GM21723 (cell line): ENCODE measurements around the gene IMPG2.

Experiments used
- ATAC-seq: cut with Tn5 transposase; IDR thresholded peaks from one replicate; pipeline ENCODE4 v1.9.1; 2021; ENCODE audit warnings: mild to moderate bottlenecking, moderate library complexity; ENCODE audit not compliant: unreplicated experiment

The IMPG2 gene

DNA sequence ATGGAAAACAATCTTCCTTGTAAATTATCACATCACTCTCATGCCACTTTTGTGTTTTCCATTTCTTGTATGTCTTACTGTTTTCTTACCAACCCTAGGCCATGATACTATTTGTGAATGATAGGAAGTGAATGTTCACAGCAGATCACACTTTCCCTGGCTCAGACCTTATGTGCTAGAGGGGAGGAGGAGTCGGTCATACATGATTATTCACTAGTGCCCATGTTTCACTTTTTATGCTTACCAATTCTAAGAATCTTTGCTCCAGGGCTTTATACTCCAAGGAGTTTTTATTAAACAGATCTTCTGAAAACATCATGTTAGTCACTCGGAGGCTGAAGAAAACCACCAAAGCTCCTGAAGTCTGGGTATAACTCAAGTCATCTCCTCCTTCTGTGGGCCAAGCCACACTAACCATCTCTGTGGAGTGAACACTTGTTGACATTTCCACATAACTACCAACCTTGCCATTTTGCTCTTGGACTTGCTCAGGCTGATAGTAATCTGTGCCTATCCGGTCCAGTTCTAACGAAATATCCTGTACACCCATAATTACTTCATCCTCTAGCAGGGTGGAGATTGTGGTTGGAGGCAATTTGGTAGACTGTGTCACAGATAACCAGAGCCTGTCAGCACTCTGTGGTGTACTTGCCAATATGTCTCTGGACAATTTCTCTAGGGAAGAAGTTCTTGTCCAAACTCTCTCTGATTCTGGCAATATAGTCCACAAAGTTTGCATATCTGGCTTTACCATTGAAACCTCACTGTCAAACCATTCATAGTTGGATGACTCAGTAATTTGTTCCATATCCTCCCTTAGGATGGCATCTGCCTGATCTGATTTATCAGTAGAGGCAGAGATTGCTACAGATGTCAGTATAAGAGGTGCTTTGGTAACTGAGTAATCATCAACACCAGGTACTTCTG is 76.8 kb downstream of the IMPG2 start:
- ATAC-seq: no peak

DNA sequence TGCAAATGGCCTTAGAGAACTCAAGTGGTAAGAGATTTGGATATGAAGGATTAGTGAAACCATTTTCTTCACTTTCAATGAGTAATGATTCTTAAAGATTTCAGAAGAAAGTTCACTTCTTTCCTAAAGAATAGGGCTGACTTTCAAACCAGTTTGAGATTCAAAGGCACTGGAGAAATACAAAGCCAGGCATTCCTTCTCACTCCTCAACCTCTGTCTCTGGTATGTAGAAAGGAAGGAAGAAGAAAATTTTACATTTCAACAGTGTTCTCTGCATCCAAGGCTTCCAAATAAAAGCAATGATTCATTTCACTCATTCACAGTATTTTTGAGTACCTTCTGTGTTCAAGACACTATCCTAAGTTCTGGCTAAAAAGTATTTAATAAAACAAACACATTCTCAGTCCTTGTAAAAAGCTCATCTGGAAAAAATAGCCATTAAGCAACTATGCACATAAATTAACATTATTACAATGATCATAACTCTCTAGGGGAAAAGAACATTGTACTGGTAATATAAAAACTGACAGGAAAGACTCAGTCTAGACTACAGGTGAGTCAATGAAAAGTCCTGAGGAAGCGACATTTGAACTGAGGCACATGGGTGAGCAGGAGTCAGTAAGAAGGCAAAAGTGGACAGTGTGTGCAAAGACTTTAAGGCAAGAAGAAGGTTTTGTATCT is 79.5 kb downstream of the IMPG2 start:
- ATAC-seq: no peak

DNA sequence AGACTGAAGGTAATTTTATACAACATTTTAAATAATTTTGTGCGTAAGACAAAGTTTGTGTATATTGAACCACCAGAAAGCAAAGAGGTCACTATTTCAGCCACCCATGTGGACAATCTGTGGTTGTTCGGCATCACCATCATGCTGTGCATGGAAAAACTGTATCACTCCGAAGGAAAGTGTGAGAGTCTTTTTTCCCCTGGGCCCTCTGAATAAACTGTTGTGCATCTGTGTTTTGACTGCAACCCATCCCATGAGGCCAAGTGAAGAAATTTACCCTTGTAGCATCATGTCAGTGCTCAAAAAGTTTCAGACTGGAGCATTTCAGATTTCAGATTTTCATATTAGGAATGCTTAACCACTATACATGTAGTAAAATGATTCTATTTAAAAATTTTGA is 85.3 kb downstream of the IMPG2 start:
- ATAC-seq: no peak

DNA sequence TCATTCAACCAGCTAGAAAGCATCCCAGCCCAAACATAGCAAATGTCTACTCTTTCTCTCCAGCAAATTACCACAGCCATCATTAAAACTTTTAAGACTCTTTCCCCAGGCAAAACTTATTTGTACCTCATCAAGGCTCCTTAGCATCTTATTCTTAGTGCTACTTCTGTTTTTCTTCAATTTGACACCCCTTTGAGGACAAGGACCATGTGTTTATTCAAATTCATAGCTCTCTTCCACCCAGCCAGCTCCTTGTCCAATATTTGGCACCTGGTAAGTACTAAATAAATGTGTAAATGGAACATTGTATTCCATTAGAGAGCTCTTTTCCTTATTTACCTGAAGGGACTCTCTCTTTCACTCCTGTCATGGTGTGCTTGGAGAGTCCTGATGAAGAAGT is 89.8 kb downstream of the IMPG2 start:
- no peak for ATAC-seq

DNA sequence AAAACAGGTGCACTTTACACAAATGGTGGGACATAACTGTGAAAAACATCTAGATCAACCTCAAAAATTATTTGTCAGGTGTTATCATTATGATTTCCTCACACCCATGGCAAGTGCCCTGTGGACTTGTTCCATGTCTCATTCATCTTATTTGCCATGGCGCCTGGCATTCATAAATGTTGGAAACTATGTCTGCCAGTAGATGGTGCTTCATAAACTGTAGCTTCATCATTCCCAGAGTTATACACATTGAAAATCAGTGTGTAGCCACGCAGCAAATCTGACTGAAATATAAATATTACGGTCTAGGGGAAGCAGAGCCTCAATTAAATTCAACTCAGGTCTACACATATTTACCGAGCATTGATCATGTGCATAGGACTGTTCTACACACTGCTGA is 90.7 kb downstream of the IMPG2 start:
- ATAC-seq: no peak

DNA sequence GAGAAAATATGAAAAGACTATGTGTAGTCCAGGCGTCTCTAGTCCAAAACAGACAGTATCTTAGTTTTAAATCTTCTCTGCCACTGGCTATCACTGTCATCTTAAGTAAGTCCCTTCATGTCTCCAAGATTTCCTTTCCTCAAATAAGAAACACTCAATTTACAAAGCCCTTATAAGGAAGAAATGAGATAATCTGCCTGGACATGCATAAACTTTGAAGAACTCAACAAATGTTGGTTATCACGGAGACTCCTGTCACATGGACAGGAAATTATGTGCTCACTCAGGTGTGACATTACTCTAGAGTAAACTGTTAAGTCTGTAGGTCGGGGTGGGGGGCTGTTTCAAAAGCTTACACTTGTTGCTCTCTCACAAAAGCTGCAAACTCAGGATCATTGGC is 91.9 kb downstream of the IMPG2 start:
- ATAC-seq: no peak

DNA sequence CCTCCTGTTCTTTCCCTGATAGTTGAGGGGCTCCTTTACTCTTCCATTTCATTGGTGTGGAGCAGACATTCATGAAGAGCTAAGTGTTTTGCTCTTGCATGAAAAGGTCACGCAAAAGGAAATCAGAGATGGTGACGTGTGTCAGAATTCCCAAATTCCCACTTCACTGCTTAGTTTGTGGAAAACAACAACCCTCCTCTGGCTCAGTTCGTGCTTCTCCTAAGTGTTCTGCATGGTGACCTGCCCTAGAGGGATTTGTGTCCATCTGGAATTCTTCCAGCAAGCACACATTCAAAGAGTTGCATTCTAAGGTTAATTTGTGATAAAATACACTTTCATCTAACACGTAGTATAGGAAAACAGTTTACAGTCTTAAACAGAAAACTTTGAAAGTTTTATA is 95.6 kb downstream of the IMPG2 start:
- ATAC-seq: no peak

DNA sequence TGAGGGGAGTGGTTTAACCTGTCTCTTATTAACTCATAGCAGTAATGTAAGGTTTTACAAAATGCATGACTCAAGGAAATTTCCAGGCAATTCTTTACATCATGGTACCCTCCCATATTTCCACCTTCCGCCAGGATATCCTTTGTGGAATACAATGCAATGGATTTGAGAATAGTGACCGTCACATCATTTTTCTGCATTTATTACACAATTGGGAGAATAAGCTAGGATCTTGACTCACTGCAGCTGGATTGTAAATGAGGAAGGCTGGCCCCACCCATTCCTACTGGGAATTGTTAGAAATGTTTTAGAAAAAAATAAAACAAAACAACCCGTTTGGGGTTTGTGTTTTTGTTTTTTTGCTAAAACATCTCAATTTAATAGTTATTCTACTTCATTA is 97.4 kb downstream of the IMPG2 start:
- ATAC-seq: no peak

DNA sequence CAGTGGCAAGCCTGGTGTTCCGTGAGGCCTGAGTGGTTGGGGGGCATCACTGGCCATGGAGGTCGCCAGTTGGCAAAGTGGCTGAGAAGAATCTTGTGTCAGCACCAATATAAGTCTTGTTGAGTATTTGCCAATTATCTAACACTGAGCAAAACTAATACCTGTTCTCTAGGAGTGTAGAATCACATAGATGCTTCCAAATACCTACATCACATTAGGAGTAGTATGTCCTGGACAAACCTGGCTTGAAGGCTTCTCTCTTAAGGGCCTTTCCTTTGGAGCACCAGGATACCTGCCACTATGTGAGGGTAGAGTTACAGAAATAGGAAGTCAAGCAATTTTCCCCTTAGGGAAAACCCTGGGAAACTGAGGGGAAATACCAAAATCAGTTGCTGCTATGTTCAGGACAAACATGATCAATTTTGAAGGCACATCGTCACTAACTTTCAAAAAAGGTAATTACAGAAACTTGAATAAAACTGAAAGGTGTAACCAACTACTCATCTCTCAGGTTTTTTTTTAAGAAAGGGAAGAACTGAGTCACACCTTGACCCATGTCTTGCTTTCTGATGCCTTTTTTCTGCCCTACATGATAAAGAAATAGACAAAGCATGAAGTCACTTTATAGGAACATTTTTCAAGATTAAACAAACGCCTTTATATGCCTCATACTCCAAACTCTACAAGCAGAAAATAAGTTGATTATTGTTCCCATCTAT is 100.4 kb downstream of the IMPG2 start:
- no peak for ATAC-seq

DNA sequence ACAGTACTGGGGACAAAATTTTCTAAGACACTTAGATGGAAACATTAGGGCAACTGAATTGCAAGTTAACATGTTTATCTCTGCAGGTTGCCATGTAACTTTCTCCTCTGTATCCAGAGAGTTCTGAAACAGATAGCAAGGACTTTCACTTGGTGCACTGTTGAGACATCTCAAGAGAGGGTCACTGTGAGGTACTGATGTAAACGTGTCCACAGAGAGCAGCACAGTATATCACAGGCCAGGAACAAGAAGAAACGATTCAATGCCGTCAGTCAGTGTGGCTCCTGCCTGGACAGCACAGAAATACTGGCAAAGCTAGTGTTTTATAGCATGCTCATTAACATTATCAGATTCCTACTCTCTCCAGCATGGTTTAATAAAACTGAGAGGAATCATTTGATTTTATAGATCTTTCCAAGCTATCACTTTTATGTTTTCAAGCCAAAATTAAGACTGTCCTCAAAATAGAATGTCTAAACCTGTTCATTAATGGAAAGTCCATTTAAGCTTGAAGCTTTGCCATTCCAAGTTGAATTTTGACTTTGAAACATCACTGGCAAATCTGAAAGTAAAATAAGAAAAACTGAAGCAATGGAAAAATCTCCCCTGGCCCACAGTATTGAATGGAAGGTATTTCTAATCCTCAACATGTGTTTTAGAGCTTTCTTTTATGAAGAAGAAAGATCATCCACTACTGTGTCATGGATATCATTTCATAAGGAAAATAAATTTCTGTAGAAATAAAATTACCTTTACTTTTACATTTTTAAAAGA is 102.7 kb downstream of the IMPG2 start:
- no peak for ATAC-seq

DNA sequence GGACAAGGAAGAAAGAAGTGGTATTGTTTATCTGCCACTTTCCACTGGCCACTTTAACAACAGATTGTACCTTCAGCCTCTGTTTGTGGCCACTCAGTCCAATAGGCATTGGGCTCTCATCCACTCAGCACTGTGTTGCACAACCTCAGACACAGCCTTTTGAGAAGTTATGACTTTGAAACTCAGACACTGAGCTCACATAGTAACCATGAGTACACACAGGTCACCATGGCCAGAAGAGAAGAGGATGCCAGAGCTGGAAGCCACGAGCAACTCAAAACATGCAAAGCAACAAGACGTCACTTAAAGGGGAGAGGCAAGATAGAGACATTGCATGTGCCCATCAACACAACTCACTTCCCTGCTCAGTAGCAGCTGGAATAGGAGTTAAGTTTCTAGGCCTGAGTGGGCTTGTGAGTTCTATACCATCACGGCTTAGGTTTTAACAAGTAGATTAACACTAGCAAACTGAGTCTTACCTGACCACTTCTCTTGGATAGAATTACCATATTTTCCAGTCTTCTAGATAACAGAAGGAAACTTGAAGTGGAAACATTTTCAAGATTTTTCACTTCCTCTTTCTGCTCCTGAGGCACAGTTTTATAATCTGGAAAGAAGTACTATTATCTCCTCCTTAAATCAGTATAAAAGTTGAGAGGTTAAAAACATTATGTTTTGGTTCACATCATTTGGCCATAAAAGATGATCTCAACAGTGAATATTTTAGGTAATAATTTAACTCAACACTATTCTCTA is 103.5 kb downstream of the IMPG2 start:
- no peak for ATAC-seq

DNA sequence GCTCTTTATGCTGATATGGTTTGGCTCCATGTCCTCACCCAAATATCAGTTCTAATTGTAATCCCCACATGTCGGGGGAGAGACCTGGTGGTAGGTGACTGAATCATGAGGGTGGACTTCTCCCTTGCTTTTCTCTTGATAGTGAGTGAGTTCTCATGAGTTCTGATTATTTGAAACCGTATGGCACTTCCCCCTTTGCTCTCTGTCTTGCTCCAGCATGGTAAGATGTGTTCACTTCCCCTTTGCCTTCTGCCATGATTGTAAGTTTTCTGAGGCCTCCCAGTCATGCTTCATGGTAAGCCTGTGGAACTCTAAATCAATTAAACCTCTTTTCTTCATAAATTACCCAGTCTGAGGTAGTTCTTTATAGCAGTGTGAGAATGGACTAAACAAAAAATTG is 107.6 kb downstream of the IMPG2 start:
- ATAC-seq: no peak

DNA sequence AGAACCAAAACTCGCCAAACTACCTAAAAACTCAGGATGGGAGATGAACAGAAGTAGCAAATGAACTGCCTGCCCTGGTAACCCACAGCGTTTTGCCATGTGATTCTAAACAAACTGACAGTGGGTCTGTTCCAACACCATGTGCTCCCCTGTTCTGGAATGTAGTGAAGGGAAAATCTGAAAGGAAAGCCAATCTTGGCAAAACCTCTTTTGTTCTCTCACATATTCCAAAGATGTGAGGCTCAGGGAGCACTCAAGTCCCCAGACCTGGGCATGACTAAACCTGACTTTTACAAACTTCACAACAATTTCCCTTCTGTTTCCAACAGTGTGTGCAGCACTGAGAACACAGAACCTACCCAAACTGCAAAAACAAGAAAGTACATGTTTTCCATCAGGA is 116.1 kb downstream of the IMPG2 start:
- ATAC-seq: no peak

DNA sequence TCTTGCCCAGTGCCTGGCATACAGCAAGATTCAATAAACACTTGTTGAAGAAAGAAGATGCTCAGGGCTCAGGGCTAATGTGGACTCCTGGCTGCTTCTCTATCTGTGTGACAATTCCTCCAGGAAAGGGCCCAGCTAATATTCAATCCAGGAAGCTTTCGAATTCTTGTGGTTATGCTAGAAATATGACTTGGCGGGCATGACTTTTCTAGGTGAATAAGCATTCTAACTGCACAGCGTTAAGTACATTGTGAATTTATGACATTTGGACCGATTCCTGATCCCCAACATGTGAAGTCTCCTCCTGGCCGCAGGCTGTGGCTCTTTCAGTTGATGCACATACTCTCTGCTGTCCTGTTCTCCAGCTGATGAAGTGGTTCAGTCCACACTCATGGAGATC is 117.0 kb downstream of the IMPG2 start:
- ATAC-seq: no peak

DNA sequence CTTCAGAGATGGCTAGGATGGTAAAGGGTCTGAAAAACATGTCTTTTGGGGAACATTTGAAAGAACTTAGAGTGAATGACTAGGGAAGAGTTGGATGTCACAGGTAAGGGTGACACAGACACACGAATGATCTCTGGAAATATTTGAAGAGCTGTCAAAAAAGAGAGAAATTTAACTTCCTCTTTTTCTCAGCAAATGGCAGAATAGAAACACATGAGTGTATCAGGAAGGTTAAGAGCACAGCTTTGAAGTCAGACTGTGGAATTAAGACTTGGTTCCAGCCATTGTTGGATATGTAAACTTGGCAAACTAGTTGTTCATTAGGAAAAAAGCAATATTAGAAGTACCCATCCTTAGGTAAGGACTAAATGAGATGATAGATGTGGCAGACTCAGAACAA is 117.7 kb downstream of the IMPG2 start:
- no peak for ATAC-seq

DNA sequence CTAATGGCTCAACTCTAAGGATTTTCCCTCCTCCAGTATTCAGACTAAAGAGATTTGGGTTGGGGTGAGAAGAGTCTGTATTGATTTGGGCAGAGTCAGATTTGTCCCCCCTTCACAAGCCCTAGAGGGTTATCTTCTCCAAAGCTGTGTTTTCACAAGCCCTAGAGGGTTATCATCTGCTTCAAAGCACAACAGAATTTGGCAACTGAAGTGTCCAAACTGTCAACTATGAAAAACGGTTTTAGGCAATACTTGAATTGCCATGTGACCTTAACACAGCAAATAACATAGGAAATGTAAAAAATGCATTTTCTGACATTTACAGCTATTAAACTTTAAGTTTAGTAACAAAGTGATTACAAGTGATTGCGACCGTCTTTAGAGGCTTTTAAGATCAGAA is 119.9 kb downstream of the IMPG2 start:
- no peak for ATAC-seq

DNA sequence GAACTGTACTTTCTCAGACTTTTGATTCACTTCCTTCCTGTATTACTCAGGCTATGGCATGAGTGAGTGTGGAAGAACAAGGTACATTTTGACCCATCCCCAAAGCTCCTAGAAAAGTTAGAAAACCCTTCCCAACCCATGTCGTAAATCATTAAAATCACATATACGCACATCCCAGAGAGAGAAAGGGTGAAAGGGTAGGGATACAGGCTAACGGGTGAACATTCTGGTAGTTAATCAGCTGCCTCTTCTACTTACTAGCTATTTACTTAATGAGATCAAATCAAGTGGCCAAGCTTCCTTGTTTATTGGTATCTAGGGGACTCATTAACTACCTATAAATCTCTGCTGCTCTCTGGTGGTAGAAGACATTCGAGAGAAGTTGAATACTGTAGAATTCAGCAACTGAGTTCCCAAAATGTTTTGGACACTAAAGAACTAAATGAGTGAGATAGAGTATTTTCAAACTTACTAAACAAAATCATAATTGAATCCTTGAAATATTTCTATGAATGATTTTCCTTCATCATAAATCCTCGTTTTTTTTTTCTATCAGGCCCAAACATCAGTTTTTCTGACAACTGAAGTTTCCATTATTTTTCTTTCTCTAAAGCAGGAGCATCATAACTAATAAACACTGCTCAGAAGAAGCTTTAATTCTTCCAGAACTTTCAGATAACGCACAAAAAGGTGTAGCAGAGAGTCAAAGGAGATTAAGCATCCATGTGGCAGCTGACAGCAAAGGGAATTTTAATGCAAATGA is 124.2 kb downstream of the IMPG2 start:
- no peak for ATAC-seq

DNA sequence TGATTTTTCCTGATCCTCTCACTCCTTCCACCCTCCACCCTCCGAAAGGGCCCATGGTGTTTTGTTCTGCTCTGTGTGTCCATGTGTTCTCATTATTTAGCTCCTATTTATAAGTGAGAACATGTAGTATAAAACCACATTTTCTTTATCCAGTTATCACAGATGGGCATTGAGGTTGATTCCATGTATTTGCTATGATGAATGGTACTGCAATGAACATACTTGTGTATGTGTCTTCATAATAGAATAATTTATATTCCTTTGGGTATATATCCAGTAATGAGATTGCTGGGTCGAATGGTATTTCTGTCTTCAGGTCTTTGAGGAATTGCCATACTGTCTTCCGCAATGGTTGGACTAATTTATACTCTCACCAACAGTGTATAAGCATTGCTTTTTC is 126.0 kb downstream of the IMPG2 start:
- ATAC-seq: no peak

DNA sequence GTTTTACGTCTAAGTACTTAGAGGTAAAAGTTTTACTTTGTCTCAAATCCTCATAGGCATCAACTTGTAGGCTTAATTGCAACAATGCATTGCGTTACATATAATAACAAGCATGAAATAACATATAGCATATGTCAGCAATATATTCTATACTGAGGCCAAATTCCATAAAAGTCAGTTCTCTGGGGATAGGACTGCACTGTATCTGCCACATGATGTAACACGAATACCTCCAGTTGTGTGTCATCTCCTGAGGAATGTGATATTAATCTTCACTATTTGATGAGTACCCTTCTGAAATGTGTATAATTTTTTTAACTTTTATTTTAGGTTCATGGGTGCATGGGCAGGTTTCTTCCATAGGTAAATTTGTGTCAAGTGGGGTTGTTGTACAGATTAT is 126.4 kb downstream of the IMPG2 start:
- ATAC-seq: no peak

DNA sequence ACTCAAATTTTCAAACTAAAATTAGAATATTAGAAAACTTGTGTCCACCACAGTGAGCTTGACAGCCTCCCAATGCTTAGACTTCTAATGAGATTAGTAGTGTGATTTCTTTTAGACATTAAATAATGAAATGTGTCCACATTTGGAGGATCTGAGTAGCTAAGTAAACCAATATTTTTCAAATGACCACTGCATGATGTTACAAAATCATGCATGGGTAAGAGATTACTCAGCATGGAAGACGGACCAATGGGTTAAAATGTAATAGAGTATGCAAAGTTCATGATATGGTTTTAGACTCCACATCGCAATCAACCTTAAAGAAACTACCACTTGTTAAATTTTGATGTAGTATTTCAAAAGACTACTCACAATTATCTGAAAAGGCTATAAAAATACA is 130.6 kb downstream of the IMPG2 start:
- ATAC-seq: no peak
